ENCODE results near the gene PDE5A.

PDE5A gene

GRCh38 chr4:119581190-119581873 is 47.3 kb downstream of the PDE5A start:
- no peak for TF ChIP-seq CTCF (IDR thresholded peaks at IDR 0.05; ENCODE audit: low read depth, low read length, missing control alignments)
- DNase-seq = no peak
- in situ Hi-C loops (cut with HindIII; ENCODE audit: low pct_ligation_motif_present, low sequenced_read_pairs) = no loop called here
- no peaks in the 10 kb centered on the region for H3K36me3 ChIP-seq (replicated peaks)
- H3K27me3 ChIP-seq (replicated peaks) = no peaks in the 10 kb centered on the region
- no peak overlapping the region for H3K27ac ChIP-seq
- no peak overlapping the region for H3K4me3 ChIP-seq (ENCODE audit: low read depth, low read length)

GRCh38 chr4:119580293-119580692 is 48.3 kb downstream of the PDE5A start:
- no peak overlapping the region for H3K27ac ChIP-seq
- in situ Hi-C loops (cut with HindIII; ENCODE audit: low pct_ligation_motif_present, low sequenced_read_pairs) = no loop called here
- TF ChIP-seq CTCF (IDR thresholded peaks at IDR 0.05; ENCODE audit: low read depth, low read length, missing control alignments) = no peak
- H3K36me3 ChIP-seq (replicated peaks) = no peaks in the 10 kb centered on the region
- no peak for DNase-seq
- no peak overlapping the region for H3K4me3 ChIP-seq (ENCODE audit: low read depth, low read length)
- no peaks in the 10 kb centered on the region for H3K27me3 ChIP-seq (replicated peaks)

DNA sequence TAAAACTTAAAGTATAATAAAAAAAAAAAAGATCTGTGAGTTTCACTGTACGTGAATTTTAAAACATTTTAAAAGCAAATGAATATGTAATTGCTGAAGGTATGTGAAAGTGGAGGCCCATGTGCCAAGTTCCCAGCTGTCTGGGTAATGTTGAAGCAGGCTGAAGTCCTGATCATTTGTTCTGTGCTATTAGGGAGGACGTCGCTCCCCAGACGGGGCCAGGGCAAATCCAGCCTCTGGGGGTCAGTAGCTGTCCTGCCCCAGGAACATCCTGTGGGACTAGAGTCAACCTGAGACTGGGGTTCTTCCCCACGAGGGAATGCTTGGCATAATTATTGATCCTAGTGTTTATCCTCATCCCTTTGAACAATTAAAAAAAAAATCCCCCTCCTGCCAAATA is 48.8 kb downstream of the PDE5A start:
- Histone ChIP-seq H3K4me3 (ENCODE audit: low read depth, low read length) (no peak overlapping the region), H3K36me3 (replicated peaks) (no peaks in the 10 kb centered on the region), H3K27ac (no peak overlapping the region), H3K27me3 (replicated peaks) (no peaks in the 10 kb centered on the region)
- TF ChIP-seq CTCF (IDR thresholded peaks at IDR 0.05; ENCODE audit: low read depth, low read length, missing control alignments) = no peak
- in situ Hi-C loops (cut with HindIII; ENCODE audit: low pct_ligation_motif_present, low sequenced_read_pairs) = no loop called here
- no peak for DNase-seq

GRCh38 chr4:119570401-119570800 is 58.2 kb downstream of the PDE5A start:
- Histone ChIP-seq H3K36me3 (replicated peaks) (no peaks in the 10 kb centered on the region), H3K4me3 (ENCODE audit: low read depth, low read length) (no peak overlapping the region), H3K27ac (no peak overlapping the region), H3K27me3 (replicated peaks) (no peaks in the 10 kb centered on the region)
- peak; percentile 42 for DNase-seq
- in situ Hi-C loops (cut with HindIII; ENCODE audit: low pct_ligation_motif_present, low sequenced_read_pairs) = no loop called here
- TF ChIP-seq CTCF (IDR thresholded peaks at IDR 0.05; ENCODE audit: low read depth, low read length, missing control alignments) = no peak

GRCh38 chr4:119564106-119564505 is 64.5 kb downstream of the PDE5A start:
- no peaks in the 10 kb centered on the region for H3K27me3 ChIP-seq (replicated peaks)
- no peak for DNase-seq
- in situ Hi-C loops (cut with HindIII; ENCODE audit: low pct_ligation_motif_present, low sequenced_read_pairs) = no loop called here
- H3K27ac ChIP-seq = no peak overlapping the region
- no peak overlapping the region for H3K4me3 ChIP-seq (ENCODE audit: low read depth, low read length)
- TF ChIP-seq CTCF (IDR thresholded peaks at IDR 0.05; ENCODE audit: low read depth, low read length, missing control alignments) = no peak
- peaks cover 4% of the 10 kb centered on the region for H3K36me3 ChIP-seq (replicated peaks)
